GM19438 (cell line): ENCODE data around the gene TEX19.

Source experiments
- ATAC-seq: cut with Tn5 transposase; IDR thresholded peaks from one replicate; pipeline ENCODE4 v1.9.1; 2021; ENCODE audit warnings: low read depth; ENCODE audit not compliant: unreplicated experiment

TEX19 gene

DNA sequence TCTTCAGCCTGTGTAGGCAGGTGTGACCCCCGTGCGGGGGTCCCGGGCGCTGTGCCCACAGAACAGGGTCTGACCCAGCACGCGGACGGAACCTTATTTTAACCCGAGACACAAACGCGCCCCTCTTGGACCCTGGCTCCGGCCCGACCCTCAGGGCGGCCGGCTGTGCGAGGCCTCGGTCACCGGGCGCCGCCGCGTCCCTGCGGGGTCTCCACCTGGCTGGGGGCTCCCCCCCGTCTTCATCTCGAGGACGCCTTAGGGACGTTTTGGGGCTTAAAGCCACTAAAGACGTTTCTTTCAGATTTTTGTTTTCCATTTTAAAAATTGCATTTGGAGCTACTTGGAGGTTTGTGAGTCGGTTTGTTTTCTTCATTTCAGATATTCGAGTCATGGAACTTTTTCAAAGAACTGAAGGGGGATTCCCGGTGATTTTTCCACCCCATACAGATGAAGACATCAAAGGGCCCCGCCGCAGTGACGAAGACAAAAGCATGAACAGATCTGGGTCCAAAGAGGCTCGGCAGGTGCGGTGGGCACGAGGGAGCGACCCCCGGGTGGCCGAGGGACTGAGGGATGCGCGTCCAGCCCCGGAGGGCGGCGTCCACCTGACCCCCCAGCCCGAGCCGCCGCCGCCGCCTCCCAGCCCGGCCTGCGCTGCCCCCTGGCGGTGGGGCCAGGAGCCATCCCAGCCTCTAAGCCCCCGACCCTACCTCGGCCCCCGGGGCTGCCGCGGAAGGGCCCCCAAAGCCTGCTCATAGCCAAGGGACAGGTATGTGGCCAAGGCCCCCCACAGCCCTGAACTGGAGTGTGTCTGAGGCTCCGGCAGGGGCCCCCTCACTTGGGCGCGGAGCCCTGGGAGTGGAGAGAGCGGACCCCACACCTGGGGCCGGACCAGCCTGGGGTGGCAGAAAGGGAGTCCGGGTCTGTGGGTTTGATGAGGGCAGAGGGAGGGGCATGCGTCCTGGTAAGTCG is 37.8 kb upstream of the TEX19 start:
- no peak for ATAC-seq

GRCh38 chr17:82321947-82322466 is 37.0 kb upstream of the TEX19 start:
- ATAC-seq = no peak

DNA sequence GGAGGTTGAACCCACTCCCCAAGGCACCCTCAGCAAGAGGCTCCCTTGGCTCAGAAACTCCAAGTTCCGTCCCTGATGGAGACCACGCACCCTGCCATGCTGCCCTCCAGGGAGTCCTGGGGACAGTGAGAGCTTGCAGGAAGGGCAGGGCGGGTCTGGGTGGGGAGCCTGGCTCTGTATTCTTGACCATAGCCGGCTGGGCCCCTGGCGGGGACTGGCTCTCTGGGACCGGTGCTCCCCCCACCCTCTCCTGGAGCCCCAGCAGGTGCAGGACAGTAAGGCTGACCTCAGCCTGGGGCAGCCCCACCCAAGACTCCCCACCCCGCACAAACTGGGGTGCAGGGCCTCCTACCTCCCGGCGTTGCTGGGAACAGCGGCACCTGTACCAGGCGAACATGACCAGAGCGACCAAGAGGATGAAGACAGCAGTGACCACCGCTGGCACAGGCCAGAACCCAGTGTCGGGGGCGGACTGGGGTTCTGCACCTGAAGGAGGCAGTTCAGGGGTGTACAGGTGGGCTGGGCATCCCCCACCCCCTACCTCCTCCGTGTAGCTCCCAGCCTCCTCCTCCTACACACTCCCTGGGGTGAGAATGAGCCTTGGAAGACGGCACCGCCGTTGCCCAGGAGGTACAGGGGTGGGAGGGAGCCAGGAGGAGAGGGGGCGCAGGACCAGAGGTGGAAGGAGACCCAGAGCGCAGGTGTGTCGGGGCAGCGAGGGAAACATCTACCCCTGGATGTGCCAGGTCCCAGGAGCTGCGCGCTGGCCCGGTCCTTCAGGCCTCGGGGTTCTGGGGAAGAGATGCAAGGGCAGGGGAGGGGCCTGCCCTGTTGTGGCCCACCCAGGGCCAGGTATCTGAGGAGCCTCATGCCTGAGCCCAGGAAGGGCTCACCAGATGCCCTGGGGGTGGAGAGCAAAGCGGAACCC is 36.3 kb upstream of the TEX19 start:
- no peak for ATAC-seq

DNA sequence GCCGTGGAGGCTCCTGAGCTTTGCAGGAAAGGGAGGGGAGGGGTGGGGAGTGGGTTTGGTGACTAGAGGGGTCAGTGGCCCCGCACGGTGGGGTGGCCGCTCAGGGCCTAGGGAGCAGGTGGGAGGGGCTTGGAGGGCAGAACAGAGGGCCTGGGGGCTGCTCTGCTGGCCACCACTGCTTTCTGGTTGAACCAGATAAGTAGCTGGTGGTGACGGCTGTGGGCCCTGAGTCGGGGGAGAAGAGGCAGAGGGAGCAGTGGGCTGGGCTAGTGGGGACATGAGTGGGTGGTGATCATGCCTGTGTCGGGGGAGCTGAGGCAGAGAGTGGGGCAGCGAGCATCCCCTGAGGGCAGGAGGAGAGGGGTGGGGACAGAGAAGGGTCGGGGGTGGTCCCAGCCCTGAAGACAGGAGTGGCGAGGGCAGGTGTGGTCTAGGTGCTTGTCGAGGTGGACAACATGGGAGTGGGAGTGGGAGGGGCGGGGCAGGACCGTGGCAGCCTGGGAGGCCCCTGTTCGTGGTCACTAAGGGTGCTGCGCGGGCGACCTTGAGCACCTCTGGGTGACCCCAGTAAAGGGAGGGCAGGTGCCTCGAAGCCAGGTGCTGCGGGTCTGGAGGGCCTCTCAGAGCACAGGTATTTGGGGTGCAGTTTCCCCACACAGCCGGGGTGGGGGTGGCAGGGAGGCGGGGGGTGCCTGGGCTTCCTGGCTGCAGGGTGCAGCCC is 35.4 kb upstream of the TEX19 start:
- no peak for ATAC-seq

DNA sequence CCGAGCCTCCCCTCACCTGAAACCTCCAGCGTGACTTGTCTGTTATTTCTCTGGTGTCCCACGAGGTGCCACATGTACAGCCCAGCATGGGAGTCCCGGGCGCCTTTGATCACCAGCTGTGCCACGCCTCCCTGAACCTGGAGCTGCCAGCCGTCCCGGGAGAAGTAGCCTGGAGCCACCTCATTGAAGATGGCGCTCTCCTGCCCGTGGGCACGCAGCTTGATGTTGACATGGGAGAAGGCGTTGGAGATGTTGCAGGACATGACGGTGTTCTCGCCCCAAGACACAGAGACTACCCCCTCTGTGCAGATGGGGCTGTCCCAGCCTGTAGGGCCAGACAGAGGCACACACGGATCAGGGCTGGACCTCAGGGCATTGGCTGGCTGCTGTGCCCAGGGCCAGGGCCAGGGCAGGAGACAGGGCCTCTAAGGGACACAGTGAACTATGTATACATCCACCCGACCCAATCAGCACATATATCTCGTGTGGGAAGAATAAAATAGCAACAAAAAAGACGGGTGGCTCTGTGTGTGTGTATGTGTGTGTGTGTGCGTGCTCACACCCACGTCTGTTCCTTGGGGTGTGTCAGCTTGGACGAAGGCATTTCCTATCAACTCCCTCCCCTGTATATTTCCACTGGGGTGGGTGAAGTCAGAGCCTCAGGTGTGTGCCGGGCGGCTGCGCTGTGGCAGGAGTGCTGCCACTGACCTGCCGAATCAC is 34.3 kb upstream of the TEX19 start:
- ATAC-seq = no peak

- no peak for ATAC-seq
These were observed 33.5 kb upstream of the TEX19 start for GRCh38 chr17:82325286-82326180.

DNA sequence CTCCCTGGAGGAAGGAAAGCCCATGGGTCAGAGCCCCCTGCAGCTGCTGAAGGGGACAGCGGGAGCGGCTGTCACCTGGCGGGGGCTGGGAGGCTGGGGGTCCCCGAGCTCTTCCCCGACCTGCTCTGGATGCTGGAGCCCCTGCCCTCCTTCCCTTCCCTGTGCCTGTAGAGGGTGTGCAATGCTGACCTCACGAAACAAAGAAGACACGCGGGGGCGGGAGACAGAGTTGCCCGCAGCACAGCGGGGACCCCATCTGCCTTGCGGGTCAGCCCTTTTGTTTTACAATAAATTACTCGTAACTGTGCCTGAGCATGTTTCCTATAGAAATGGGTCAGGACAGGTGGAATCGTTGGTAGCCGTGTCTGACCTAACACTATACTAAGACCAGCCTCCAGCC is 31.8 kb upstream of the TEX19 start:
- no peak for ATAC-seq

DNA sequence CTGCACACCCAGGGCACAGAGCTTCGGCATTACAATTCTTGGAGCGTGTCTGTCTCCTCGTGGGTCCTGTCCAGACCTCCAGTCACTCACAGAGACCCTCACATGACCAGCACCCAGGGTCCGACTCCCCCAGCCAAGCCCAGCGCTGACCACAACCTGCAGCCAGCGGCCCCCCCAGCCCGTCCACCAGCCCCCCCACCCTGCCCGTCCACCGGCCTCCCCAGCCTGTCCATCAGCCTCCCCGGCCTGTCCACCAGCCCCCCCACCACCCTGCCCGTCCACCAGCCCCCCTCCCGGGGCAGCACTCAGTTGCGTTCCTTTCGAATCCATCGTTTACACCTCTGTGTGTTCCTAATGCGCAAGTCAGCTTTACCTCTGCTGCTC is 31.3 kb upstream of the TEX19 start:
- ATAC-seq = no peak

GRCh38 chr17:82328141-82328993 is 30.7 kb upstream of the TEX19 start:
- ATAC-seq = no peak

DNA sequence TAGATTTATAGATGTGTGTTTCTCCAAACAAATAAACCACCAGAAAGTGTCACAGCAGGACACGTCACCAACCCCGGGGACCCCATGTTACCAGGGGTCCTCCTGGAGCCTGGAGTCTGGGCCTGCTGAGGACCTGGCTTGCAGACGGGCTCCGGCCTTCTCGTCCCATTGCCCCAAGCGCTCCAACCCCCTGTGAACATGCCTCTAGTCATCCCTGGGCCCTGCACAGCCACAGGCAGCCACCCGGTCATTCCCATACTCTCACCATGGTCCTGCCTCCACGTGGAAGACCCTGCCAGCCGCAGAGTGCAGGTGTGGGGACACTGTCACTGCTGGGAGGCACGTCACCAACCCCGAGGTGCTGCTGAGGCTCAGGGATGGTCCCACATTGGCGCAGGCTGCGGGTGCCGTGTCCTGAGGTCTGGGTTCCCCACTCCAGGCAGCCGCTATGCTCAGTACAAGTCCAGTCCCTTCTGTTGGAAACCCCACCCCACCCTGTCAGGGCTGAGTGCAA is 30.0 kb upstream of the TEX19 start:
- no peak for ATAC-seq

- no peak for ATAC-seq
These were observed 29.2 kb upstream of the TEX19 start for GRCh38 chr17:82329683-82330321.

DNA sequence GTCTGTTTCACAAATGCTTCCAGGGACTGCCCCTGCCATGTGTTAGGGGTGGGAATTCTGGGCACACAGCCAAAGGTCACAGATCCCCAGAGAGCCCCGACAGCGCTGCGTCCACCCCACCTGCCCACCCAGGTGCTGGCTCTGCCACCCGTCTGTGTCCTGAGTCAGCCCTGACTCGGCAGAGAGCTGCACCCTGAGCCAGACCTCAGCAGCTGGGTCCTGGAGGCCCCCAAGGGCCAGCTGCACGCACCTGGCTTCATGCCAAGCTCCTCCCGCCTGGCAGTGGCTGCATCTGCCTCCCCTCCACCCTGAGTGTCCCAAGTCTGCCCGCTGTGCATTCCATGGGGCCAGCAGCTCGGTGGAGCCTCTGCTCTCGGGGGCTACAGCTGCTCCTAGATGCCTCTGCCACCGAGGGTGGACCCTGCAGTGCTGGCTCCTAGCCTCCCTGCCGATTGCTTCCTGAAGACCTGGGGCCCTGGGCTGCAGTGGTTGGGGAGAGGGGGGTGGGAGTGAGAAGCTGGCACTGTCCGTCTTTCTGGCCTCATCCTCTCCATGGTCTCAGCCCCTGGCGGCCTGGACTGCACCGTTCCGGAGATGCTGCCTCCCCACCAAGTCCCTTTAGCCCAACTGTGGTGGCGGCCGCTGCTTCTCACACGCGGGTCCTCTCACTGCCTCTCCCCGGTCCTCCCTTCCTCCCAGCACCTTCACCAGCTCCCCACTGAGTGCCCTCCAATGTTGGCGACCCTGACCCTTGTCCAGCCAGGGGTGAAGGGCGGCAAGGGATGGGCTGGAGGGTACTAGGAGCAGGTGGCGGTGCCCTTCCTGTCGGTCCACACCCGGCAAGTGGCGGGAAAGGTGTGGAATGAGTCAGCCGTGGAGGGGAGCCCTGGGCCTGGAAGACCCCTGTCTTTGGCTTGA is 28.5 kb upstream of the TEX19 start:
- ATAC-seq = no peak

DNA sequence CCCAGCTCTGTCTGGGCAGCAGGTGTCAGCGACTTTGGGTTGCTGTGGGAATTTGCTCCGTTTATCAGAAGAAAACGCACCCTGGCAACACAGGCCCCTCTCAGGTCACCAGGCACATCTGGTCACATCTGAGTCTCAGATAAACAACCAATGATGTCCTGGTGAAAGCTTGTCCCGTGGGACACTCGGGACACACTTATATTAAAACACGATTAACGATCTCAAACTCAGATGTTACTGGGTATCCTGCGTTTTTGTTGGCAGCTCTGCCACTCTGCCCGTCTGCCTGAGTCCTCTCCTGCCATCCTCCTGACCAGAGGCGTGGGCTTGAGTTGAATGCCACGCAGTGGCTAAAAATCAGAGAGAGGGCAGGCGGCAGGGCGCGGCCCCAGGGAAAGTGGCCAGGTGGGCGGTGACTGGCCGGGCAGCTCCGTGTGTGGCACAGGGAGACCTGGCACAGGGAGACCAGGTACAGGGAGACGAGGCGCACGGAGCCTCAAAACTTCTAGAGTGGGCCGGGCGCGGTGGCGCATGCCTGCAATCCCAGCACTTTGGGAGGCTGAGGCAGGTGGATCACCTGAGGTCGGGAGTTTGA is 27.6 kb upstream of the TEX19 start:
- ATAC-seq = no peak

- ATAC-seq = no peak
These were observed 26.3 kb upstream of the TEX19 start for GRCh38 chr17:82332669-82333278.
